DOHH2 (cell line): ENCODE results near the gene C4A.
"Not testable (repeated sequence)": the region's sequence is repeated elsewhere in the genome, so short reads cannot be mapped to it uniquely, and the experiment has no call there.

ENCODE experiments used
- H3F3A ChIP-seq: fragments of 200-600 bp; sonication (generic), shearing (Covaris generic); 2 replicates; pipeline ENCODE4 v1.6.0; 2016; ENCODE audit warnings: antibody characterized with exemption, mild to moderate bottlenecking; ENCODE audit not compliant: control insufficient read depth, insufficient read depth
- H3K27ac ChIP-seq: fragments of 200-600 bp; sonication (generic); 2 replicates; pipeline ENCODE4 v1.5.1; 2014; ENCODE audit warnings: low read depth, mild to moderate bottlenecking, low read length, moderate library complexity
- H3K27me3 ChIP-seq: fragments of 200-600 bp; sonication (generic); 2 replicates; pipeline ENCODE4 v1.6.1; 2014; ENCODE audit warnings: mild to moderate bottlenecking, low read length, mixed read lengths; ENCODE audit not compliant: control insufficient read depth
- H3K36me3 ChIP-seq: fragments of 200-600 bp; sonication (generic); 2 replicates; pipeline ENCODE4 v1.6.1; 2014; ENCODE audit warnings: mild to moderate bottlenecking, low read length, moderate library complexity, mixed read lengths; ENCODE audit not compliant: control insufficient read depth
- H3K4me1 ChIP-seq: fragments of 200-600 bp; sonication (generic); 2 replicates; pipeline ENCODE4 v1.6.1; 2014; ENCODE audit warnings: mild to moderate bottlenecking, low read length, mixed read lengths; ENCODE audit not compliant: control insufficient read depth
- H3K4me2 ChIP-seq: fragments of 200-600 bp; sonication (generic); 2 replicates; pipeline ENCODE4 v1.6.0; 2014; ENCODE audit warnings: mild to moderate bottlenecking, low read length, moderate library complexity
- H3K4me3 ChIP-seq: fragments of 200-600 bp; sonication (generic); 2 replicates; pipeline ENCODE4 v1.5.1; 2014; ENCODE audit warnings: mild to moderate bottlenecking, low read length, mixed read lengths
- H3K79me2 ChIP-seq: fragments of 200-600 bp; sonication (generic); 2 replicates; pipeline ENCODE4 v1.6.1; 2014; ENCODE audit warnings: mild to moderate bottlenecking, low read length, mixed read lengths; ENCODE audit not compliant: control insufficient read depth
- H3K9me2 ChIP-seq: fragments of 200-600 bp; sonication (generic); replicated peaks from 2 replicates; pipeline ENCODE4 v1.6.1; 2014; ENCODE audit warnings: mild to moderate bottlenecking, low read length, mixed read lengths; ENCODE audit not compliant: control insufficient read depth
- H3K9me3 ChIP-seq: fragments of 200-600 bp; sonication (generic); 2 replicates; pipeline ENCODE4 v1.6.1; 2014; ENCODE audit warnings: antibody characterized with exemption, low read length, mixed read lengths; ENCODE audit not compliant: control insufficient read depth, insufficient read depth
- H4K20me1 ChIP-seq: fragments of 200-600 bp; sonication (generic); 2 replicates; pipeline ENCODE4 v1.6.0; 2014; ENCODE audit warnings: low read depth, mild to moderate bottlenecking, antibody characterized with exemption, low read length, moderate library complexity; ENCODE audit not compliant: control insufficient read depth, insufficient read depth

C4A gene

GRCh38 chr6:32008037-32008436 lies 26.2 kb downstream of the C4A start:
- H3K9me2 ChIP-seq, H3F3A ChIP-seq, H3K27ac ChIP-seq, H3K79me2 ChIP-seq, H3K4me3 ChIP-seq, H4K20me1 ChIP-seq, H3K9me3 ChIP-seq, H3K36me3 ChIP-seq, H3K4me1 ChIP-seq, H3K4me2 ChIP-seq, H3K27me3 ChIP-seq: not testable (repeated sequence)

- not testable (repeated sequence) for H3K27me3 ChIP-seq, H3K4me1 ChIP-seq, H3F3A ChIP-seq, H3K9me3 ChIP-seq, H3K27ac ChIP-seq, H3K4me2 ChIP-seq, H4K20me1 ChIP-seq, H3K9me2 ChIP-seq, H3K36me3 ChIP-seq, H3K4me3 ChIP-seq, H3K79me2 ChIP-seq
These were observed 26.8 kb downstream of the C4A start for GRCh38 chr6:32008616-32009015.

- not testable (repeated sequence) for H3K4me2 ChIP-seq, H3F3A ChIP-seq, H3K4me1 ChIP-seq, H3K9me3 ChIP-seq, H3K27me3 ChIP-seq, H3K9me2 ChIP-seq, H4K20me1 ChIP-seq, H3K36me3 ChIP-seq, H3K79me2 ChIP-seq, H3K4me3 ChIP-seq, H3K27ac ChIP-seq
These were observed 27.7 kb downstream of the C4A start for GRCh38 chr6:32009537-32009936.

GRCh38 chr6:32010856-32011530 lies 29.1 kb downstream of the C4A start:
- not testable (repeated sequence) for H3K9me2 ChIP-seq, H3K27me3 ChIP-seq, H3K9me3 ChIP-seq, H3F3A ChIP-seq, H3K4me2 ChIP-seq, H4K20me1 ChIP-seq, H3K79me2 ChIP-seq, H3K27ac ChIP-seq, H3K4me1 ChIP-seq, H3K36me3 ChIP-seq, H3K4me3 ChIP-seq

- not testable (repeated sequence) for H3K9me2 ChIP-seq, H3K4me1 ChIP-seq, H3K27ac ChIP-seq, H3K4me3 ChIP-seq, H3K79me2 ChIP-seq, H3F3A ChIP-seq, H3K27me3 ChIP-seq, H3K4me2 ChIP-seq, H3K36me3 ChIP-seq, H4K20me1 ChIP-seq, H3K9me3 ChIP-seq
These were observed 31.2 kb downstream of the C4A start for GRCh38 chr6:32012941-32013617.

GRCh38 chr6:32013738-32014137 lies 31.9 kb downstream of the C4A start:
- H3K4me3 ChIP-seq, H3K9me2 ChIP-seq, H3K4me1 ChIP-seq, H3K27ac ChIP-seq, H3K27me3 ChIP-seq, H4K20me1 ChIP-seq, H3F3A ChIP-seq, H3K36me3 ChIP-seq, H3K9me3 ChIP-seq, H3K4me2 ChIP-seq, H3K79me2 ChIP-seq: not testable (repeated sequence)

GRCh38 chr6:32014547-32014946 lies 32.7 kb downstream of the C4A start, which contains the start of gene C4B:
Gene C4B (plus strand): TSS chr6:32014795. CDS start chr6:32014846, 51 bp downstream.
- H3K36me3 ChIP-seq, H3K27me3 ChIP-seq, H3K9me2 ChIP-seq, H3K4me2 ChIP-seq, H4K20me1 ChIP-seq, H3F3A ChIP-seq, H3K4me3 ChIP-seq, H3K4me1 ChIP-seq, H3K9me3 ChIP-seq, H3K27ac ChIP-seq, H3K79me2 ChIP-seq: not testable (repeated sequence)

- H3K79me2 ChIP-seq, H3K4me1 ChIP-seq, H3K4me2 ChIP-seq, H3K27ac ChIP-seq, H3K27me3 ChIP-seq, H4K20me1 ChIP-seq, H3K36me3 ChIP-seq, H3F3A ChIP-seq, H3K9me2 ChIP-seq, H3K4me3 ChIP-seq, H3K9me3 ChIP-seq: not testable (repeated sequence)
These were observed 40.2 kb downstream of the C4A start for GRCh38 chr6:32022100-32022499.
